DMS 273 (cell line): Measurements from ENCODE around the gene USP14.

Source experiments
- DNase-seq: peaks from one replicate; lab custom pipeline; 2025; ENCODE audit not compliant: unreplicated experiment; lab: John Stamatoyannopoulos, UW

Gene USP14

DNA sequence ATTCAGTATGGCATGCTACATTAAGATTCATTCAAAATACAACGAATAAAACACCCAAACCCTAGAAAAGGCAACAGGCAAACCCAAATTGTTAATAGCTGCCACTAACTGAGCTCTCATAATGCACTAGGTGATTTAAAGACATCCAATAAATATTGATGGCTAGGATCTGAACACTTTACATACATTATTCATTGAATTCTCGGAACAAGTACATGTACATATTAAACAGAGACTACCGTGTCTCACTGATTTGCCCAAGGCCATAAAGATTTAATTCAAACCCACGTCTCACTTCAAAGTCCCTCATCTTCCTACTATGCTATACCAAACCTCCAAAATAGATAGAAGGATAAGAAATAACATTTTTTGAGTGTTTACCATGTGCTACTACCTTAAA, 67.4 kb downstream of the USP14 start:
- DNase-seq: no peak

- DNase-seq: no peak
These were observed 69.0 kb downstream of the USP14 start for GRCh38 chr18:227374-227773.

GRCh38 chr18:227902-228301, 69.5 kb downstream of the USP14 start:
- no peak for DNase-seq

DNA sequence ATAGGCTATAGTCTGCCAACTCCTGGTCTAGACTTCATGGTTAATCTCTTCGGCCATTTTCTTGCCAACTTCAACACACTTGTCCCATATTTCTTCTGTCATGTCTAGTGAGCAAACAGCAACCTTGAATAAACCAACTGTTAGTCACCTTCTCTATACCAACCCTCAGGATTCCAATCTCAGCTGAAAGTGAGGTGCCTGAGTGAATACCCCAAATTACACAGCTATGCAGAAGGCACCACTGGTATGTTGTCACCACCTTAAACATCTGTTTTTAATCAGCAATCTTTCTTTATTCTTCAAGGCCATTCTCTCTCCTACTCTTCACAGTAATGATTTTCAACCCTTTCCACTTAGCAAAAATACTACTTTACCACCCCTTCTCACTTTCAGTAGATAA, 70.2 kb downstream of the USP14 start:
- no peak for DNase-seq

DNA sequence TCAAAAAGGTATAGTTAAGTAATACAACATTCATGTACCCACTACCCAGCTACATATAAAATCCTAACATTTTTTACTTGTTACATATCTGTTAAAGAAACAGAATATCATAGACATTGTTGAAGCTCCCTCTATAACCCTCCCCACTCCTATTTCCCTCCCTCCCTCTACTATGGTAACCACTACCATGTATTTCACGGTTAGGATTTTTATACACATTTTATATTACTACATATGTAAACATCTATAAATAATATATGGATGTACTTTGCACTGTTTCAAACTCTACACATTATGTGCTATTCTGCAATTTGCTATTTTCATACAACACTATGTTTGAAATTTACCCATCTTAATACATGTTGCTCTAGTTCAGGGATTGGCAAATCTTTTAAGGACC, 73.2 kb downstream of the USP14 start:
- no peak for DNase-seq

DNA sequence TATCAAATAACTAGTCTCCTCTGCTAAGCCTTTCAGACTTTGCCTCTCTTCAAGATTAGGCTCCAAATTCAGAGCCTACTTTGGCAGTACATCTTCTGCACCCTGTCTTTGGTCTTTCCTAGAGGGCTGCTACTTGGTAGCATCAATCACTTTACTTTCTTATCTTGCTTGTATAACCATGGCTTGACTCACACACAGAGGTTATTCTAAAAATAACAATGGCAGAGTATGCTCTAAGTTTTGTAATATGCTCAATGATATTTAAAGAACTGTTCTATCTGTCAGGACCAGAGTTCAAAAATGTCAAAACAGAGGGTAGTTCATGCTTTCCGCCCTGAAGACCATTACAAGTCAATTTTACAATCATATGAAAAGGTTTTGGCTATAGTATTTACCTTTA, 81.8 kb downstream of the USP14 start:
- no peak for DNase-seq

GRCh38 chr18:245282-245847, 87.0 kb downstream of the USP14 start:
- peak; percentile 7 for DNase-seq

GRCh38 chr18:248053-248452, 89.7 kb downstream of the USP14 start:
- no peak for DNase-seq

DNA sequence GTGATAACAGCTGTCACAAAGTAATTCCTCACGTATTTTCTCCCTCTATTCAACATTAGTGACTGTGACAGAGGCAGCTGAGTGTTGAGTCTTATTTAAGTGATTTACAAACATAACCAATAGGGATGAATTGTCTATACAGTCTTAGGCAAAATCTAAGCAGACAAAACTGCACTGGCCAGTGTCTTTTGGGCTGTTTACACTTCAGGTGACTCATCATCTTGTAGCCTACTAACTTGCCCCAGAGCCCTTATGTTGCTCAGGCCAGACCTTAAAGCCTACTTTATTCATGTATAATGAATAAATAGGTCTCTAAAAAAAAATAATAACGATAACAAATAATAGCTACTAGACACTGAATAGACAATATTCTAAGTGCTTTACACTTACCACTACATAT, 92.3 kb downstream of the USP14 start:
- DNase-seq: peak; percentile 90

GRCh38 chr18:251572-251971, 93.2 kb downstream of the USP14 start:
- DNase-seq: peak; percentile 87

- DNase-seq: no peak
These were observed 94.8 kb downstream of the USP14 start for GRCh38 chr18:253121-253520.

DNA sequence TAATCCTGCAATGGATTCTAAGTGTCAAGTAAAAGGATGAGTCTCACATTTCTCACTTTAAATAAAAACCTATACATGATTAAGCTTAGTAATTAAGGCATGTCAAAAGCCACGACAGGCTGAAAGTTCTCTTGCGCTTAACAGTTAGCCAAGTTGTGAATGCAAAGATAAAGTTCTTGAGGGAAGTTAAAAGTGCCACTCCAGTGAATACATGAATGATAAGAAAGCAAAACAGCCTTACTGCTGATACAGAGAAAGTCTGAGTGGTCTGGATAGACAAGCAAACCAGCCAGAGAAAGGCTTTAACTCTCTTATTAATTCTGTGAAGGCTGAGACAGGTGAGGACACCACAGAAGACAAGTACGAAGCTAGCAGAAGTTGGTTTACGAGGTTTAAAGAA, 96.8 kb downstream of the USP14 start:
- no peak for DNase-seq

DNA sequence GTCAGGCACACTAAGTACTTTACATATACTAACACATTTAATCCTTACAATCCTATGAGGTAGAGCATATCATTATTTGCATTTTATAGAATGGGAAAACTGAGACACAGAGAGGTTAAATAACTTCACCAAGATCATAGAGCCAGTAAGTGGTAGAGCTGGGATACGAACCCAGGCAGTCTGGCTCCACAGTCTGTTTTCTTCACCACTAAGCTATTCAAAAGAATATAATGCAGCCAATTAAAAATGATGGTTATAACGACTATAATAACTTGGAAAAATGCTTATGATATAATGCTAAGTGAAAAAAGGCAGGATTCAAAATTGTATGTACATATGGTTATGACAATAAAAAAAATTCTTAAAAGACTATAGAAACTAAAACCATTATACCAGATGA, 102.2 kb downstream of the USP14 start:
- DNase-seq: no peak

GRCh38 chr18:261398-262073, 103.2 kb downstream of the USP14 start:
- DNase-seq: no peak
